ENCODE measurements around the gene RIMBP3C. TPM values are rescaled to one million over a fixed set of nuclear protein-coding genes. Genes with fewer than 3 reads are reported as not detected.

RIMBP3C gene
- polyA plus RNA-seq, 6 donors from 2014 or later: 0.21 to 0.48 TPM; not detected in 4

Other genes starting within 250 kb of the RIMBP3C start
- gene RIMBP3B, start 167.7 kb downstream of the RIMBP3C start, polyA plus RNA-seq (ENCODE audit: low read depth in 6 of 6): under 1 TPM in 4 of 6 donors, not detected in 2; 0.10 to 0.21 (median 0.16) TPM
- gene HIC2, start 134.1 kb downstream of the RIMBP3C start, polyA plus RNA-seq (ENCODE audit: low read depth in 6 of 6): 1 to 10 TPM in 1 of 6 donors, under 1 TPM in 5; 0.35 to 1.3 (median 0.60) TPM
- gene TMEM191C, start 84.1 kb downstream of the RIMBP3C start, polyA plus RNA-seq (ENCODE audit: low read depth in 6 of 6): 1 to 10 TPM in 4 of 6 donors, under 1 TPM in 2; 0.62 to 2.5 (median 1.6) TPM
- 100 to 1,000 TPM in 2 of 6 donors, 10 to 100 TPM in 4; 84.4 to 106 (median 95.3) TPM for gene UBE2L3, start 16.3 kb upstream of the RIMBP3C start, polyA plus RNA-seq (ENCODE audit: low read depth in 6 of 6)
- gene YDJC, start 78.6 kb upstream of the RIMBP3C start, polyA plus RNA-seq (ENCODE audit: low read depth in 6 of 6): 10 to 100 TPM; 54.7 to 97.9 (median 65.1) TPM
- gene CCDC116, start 81.3 kb upstream of the RIMBP3C start, polyA plus RNA-seq (ENCODE audit: low read depth in 6 of 6): not detected
- 10 to 100 TPM; 36.9 to 69.4 (median 39.1) TPM for gene SDF2L1, start 90.8 kb upstream of the RIMBP3C start, polyA plus RNA-seq (ENCODE audit: low read depth in 6 of 6)
- 10 to 100 TPM; 19.7 to 35.4 (median 25.2) TPM for gene PPIL2, start 114.6 kb upstream of the RIMBP3C start, polyA plus RNA-seq (ENCODE audit: low read depth in 6 of 6)
- gene YPEL1, start 184.3 kb upstream of the RIMBP3C start, polyA plus RNA-seq (ENCODE audit: low read depth in 6 of 6): 10 to 100 TPM; 16.6 to 37.2 (median 29.9) TPM

Data from naive B cell (primary cell).